B cell (primary cell): ENCODE results near the gene OXER1.

Experiments used
- CTCF ChIP-seq: fragments of 200-600 bp; IDR thresholded peaks from one replicate; pipeline ENCODE4 v1.8.0; 2022; ENCODE audit warnings: antibody characterized with exemption, mild to moderate bottlenecking
- EZH2 ChIP-seq: IDR thresholded peaks from 2 replicates; pipeline ENCODE4 v1.6.1; 2012; ENCODE audit warnings: borderline replicate concordance, low read depth, mild to moderate bottlenecking, moderate library complexity, low read length; ENCODE audit not compliant: insufficient read depth, poor library complexity, severe bottlenecking

GRCh38 chr2:42754776-42755140, 9.2 kb downstream of the OXER1 start:
- TF ChIP-seq CTCF (no peak), EZH2 (no peak)
